CD4-positive, alpha-beta T cell (primary cell): ENCODE results near the gene TSEN2. TPM values are rescaled to one million over a fixed set of nuclear protein-coding genes. Genes with fewer than 3 reads are reported as not detected.

Experiments
- ATAC-seq: fragments of 200-7000 bp; cut with Tn5 transposase; one replicate; pipeline ENCODE4 v1.10.0; 2022; ENCODE audit warnings: mild to moderate bottlenecking; ENCODE audit not compliant: poor library complexity
- CTCF ChIA-PET: fragments of 350-600 bp; sonication (Branson Sonifier 250); formaldehyde crosslinking; loops from one replicate; lab custom pipeline; 2021; ENCODE audit warnings: antibody characterized with exemption, inconsistent platforms; lab: Charles Lee
- POLR2A ChIA-PET: fragments of 350-600 bp; sonication (Branson Sonifier 250); formaldehyde crosslinking; loops from one replicate; lab custom pipeline; 2021; ENCODE audit warnings: antibody characterized with exemption, inconsistent platforms; lab: Charles Lee
- DNase-seq, 14 experiments: peaks; one replicate each; pipeline ENCODE4 v3.0.0-alpha.2; 2013 to 2020; ENCODE audit warnings: mixed read lengths in 2 of 14
- H3K27ac ChIP-seq, 2 donors: one replicate each; pipeline versions ENCODE4 v1.5.1 to v1.7.0; 2013; ENCODE audit warnings: low read length in 2 of 2, low read depth in 1 of 2, mild to moderate bottlenecking in 1 of 2
- H3K27me3 ChIP-seq, 2 experiments: 1 replicate in 1 of 2; 2 replicates in 1 of 2; pipeline versions ENCODE4 v1.6.1 to v1.7.0; 2013; ENCODE audit warnings: low read length in 2 of 2, control low read depth in 1 of 2, mild to moderate bottlenecking in 1 of 2, moderate library complexity in 1 of 2; ENCODE audit not compliant: insufficient read depth in 2 of 2, control insufficient read depth in 1 of 2
- H3K36me3 ChIP-seq: one replicate; pipeline ENCODE4 v1.6.1; 2013; ENCODE audit warnings: low read length, control low read depth; ENCODE audit not compliant: insufficient read depth
- H3K4me1 ChIP-seq: one replicate; pipeline ENCODE4 v1.6.1; 2013; ENCODE audit warnings: low read length, control low read depth; ENCODE audit not compliant: insufficient read depth
- H3K4me3 ChIP-seq: one replicate; pipeline ENCODE4 v1.5.1; 2013; ENCODE audit warnings: mild to moderate bottlenecking, low read length, moderate library complexity
- H3K9me3 ChIP-seq, 2 experiments: 1 replicate in 1 of 2; 2 replicates in 1 of 2; pipeline versions ENCODE4 v1.6.1 to v1.7.0; 2013; ENCODE audit warnings: low read length in 2 of 2, mild to moderate bottlenecking in 2 of 2, control low read depth in 1 of 2, moderate library complexity in 1 of 2; ENCODE audit not compliant: control insufficient read depth in 1 of 2, insufficient read depth in 1 of 2
- H3K27ac Mint-ChIP-seq: one replicate; pipeline ENCODE4 v1.8.0; 2020; ENCODE audit warnings: mixed read lengths
- H3K27me3 Mint-ChIP-seq: one replicate; pipeline ENCODE4 v1.8.0; 2021; ENCODE audit warnings: mixed read lengths
- H3K36me3 Mint-ChIP-seq: one replicate; pipeline ENCODE4 v1.8.0; 2021; ENCODE audit warnings: low read depth, mixed read lengths
- H3K4me1 Mint-ChIP-seq: one replicate; pipeline ENCODE4 v1.8.0; 2021; ENCODE audit warnings: low read depth, mixed read lengths
- H3K4me3 Mint-ChIP-seq: one replicate; pipeline ENCODE4 v1.8.0; 2020; ENCODE audit warnings: mild to moderate bottlenecking, mixed read lengths
- H3K9me3 Mint-ChIP-seq: one replicate; pipeline ENCODE4 v1.8.0; 2020; ENCODE audit warnings: mixed read lengths
- CTCF ChIP-seq: fragments of 200-600 bp; IDR thresholded peaks from one replicate; pipeline ENCODE4 v1.8.0; 2022; ENCODE audit warnings: antibody characterized with exemption, mild to moderate bottlenecking
- intact Hi-C, 2 experiments: fragments of 100-400 bp; cut with DNase I in 1 of 2; cut with micrococcal nuclease in 1 of 2; formaldehyde crosslinking; loops; one replicate each; pipeline versions ENCODE4 v1.15.1 to v1.9.0; 2023 to 2025; cut with DNase I, micrococcal nuclease
- total RNA-seq, 174 experiments: library from RNA in 2 of 174; stranded (reverse) in 2 of 174; gene quantifications; one replicate each; pipeline ENCODE4 v1.2.3 and lab custom pipeline; 2021 to 2026

TSEN2 gene
- total RNA-seq, 2 experiments from 2014 or later = 8.0 to 8.2 TPM

- POLR2A ChIA-PET = no interaction called here
- Mint-ChIP-seq H3K36me3 (peaks cover 29% of the 10 kb centered on the region), H3K27me3 (no peaks in the 10 kb centered on the region), H3K4me3 (peak overlapping the region; percentile 15), H3K9me3 (peaks cover 6% of the 10 kb centered on the region), H3K4me1 (peaks cover 68% of the 10 kb centered on the region), H3K27ac (no peak overlapping the region)
- Histone ChIP-seq H3K36me3 (peaks cover 8% of the 10 kb centered on the region), H3K4me1 (peaks cover 28% of the 10 kb centered on the region), H3K27ac (no peak overlapping the region), H3K27me3 (no peaks in the 10 kb centered on the region), H3K9me3 (peaks cover 8 to 17% of the 10 kb centered on the region in 2 experiments), H3K4me3 (no peak overlapping the region)
- no peak for TF ChIP-seq CTCF
- intact Hi-C loops = no loop called here
- CTCF ChIA-PET = interaction anchor here (1.2 kb wide), 1 partner anchor 16 kb away, joined by 6 read pairs; no protein-coding TSS in a partner anchor
- ATAC-seq = no peak
- DNase-seq = no peak
These were observed 78.2 kb downstream of the TSEN2 start for GRCh38 chr3:12562451-12562850.

- Mint-ChIP-seq H3K27me3 (no peaks in the 10 kb centered on the region), H3K4me1 (peaks cover 30% of the 10 kb centered on the region), H3K36me3 (peaks cover 70% of the 10 kb centered on the region), H3K27ac (no peak overlapping the region), H3K4me3 (no peak overlapping the region), H3K9me3 (peaks cover 6% of the 10 kb centered on the region)
- POLR2A ChIA-PET = no interaction called here
- H3K4me1 ChIP-seq = peaks cover 2% of the 10 kb centered on the region
- DNase-seq = no peak
- H3K27me3 ChIP-seq = no peaks in the 10 kb centered on the region
- no peak overlapping the region for H3K27ac ChIP-seq
- intact Hi-C loops = no loop called here
- CTCF ChIA-PET = interaction anchor here (1.1 kb wide), 1 partner anchor 13 kb away, joined by 3 read pairs; no protein-coding TSS in a partner anchor
- no peak for ATAC-seq
- H3K9me3 ChIP-seq = peaks cover 8 to 19% of the 10 kb centered on the region in 2 experiments
- H3K36me3 ChIP-seq = peaks cover 39% of the 10 kb centered on the region
- H3K4me3 ChIP-seq = no peak overlapping the region
- TF ChIP-seq CTCF = no peak
These were observed 82.7 kb downstream of the TSEN2 start for GRCh38 chr3:12566976-12567375.

DNA sequence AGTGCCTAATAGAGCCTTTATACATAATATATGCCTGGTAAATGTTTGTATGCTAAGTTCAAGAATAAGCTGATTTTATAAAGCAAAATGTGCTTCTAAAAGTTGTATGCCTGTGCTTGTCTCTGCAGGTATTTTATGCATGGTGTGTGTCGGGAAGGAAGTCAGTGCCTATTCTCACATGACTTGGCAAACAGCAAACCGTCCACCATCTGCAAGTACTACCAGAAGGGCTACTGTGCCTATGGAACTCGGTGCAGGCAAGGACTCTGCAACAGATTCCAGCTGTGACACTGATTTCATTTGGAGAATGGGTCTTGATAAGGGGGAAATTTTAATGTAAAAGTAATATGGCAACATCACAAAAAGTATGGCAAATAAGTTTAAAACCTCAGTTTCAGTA, 84.5 kb downstream of the TSEN2 start:
- ATAC-seq (no peak), DNase-seq (no peak)
- Histone ChIP-seq H3K36me3 (peaks cover 55% of the 10 kb centered on the region), H3K27ac (no peak overlapping the region), H3K9me3 (peaks cover 8 to 19% of the 10 kb centered on the region in 2 experiments), H3K27me3 (no peaks in the 10 kb centered on the region), H3K4me1 (no peaks in the 10 kb centered on the region), H3K4me3 (no peak overlapping the region)
- intact Hi-C loops = no loop called here
- TF ChIP-seq CTCF = no peak
- Mint-ChIP-seq H3K4me1 (peaks cover 18% of the 10 kb centered on the region), H3K27me3 (no peaks in the 10 kb centered on the region), H3K36me3 (peaks cover 88% of the 10 kb centered on the region), H3K27ac (no peak overlapping the region), H3K4me3 (no peak overlapping the region), H3K9me3 (peaks cover 6% of the 10 kb centered on the region)
- ChIA-PET POLR2A (no interaction called here), CTCF (no interaction called here)
